HepG2 (cell line): ENCODE data around the gene CLCN2. TPM values are rescaled to one million over a fixed set of nuclear protein-coding genes. Genes with fewer than 3 reads are reported as not detected.

Experiments
- CC2D1A ChIP-seq: sonication (generic); formaldehyde crosslinking; IDR thresholded peaks from 2 replicates; pipeline ENCODE4 v1.8.1; 2023; ENCODE audit warnings: mild to moderate bottlenecking, missing genetic modification reagents
- DNMT3B ChIP-seq: conservative IDR thresholded peaks from 2 replicates; pipeline ENCODE4 v1.6.1; 2016; ENCODE audit warnings: missing biosample characterization, control low read depth
- EP300 ChIP-seq, 3 experiments: sonication (generic) in 1 of 3; formaldehyde crosslinking in 1 of 3; IDR thresholded peaks; 2 replicates each; pipeline versions ENCODE4 v1.5.1 to v1.6.1; 2011 to 2020; ENCODE audit warnings: low read depth in 2 of 3, low read length in 2 of 3, borderline replicate concordance in 1 of 3, improper control_type of control experiment in 1 of 3, mild to moderate bottlenecking in 1 of 3, missing genetic modification reagents in 1 of 3, moderate library complexity in 1 of 3
- FOXM1 ChIP-seq: sonication (generic); formaldehyde crosslinking; IDR thresholded peaks from 2 replicates; pipeline ENCODE4 v1.5.0; 2020; ENCODE audit warnings: missing genetic modification reagents
- HCFC1 ChIP-seq: fragments of 150-350 bp; IDR thresholded peaks from 2 replicates; pipeline ENCODE4 v1.6.1; 2014; ENCODE audit warnings: low read depth, low read length
- IKZF5 ChIP-seq: IDR thresholded peaks from 2 replicates; pipeline ENCODE4 v1.6.1; 2018; ENCODE audit warnings: missing genetic modification reagents, mild to moderate bottlenecking, missing compliant biosample characterization
- ISX ChIP-seq: sonication (generic); formaldehyde crosslinking; conservative IDR thresholded peaks from 2 replicates; pipeline ENCODE4 v1.5.0; 2020; ENCODE audit warnings: missing genetic modification reagents
- MZF1 ChIP-seq: sonication (generic); formaldehyde crosslinking; IDR thresholded peaks from 2 replicates; pipeline ENCODE4 v1.8.1; 2023; ENCODE audit warnings: mild to moderate bottlenecking, missing genetic modification reagents, borderline replicate concordance
- NCOR1 ChIP-seq: fragments of 200-600 bp; sonication (generic); IDR thresholded peaks from 2 replicates; pipeline ENCODE4 v1.7.0; 2017; ENCODE audit warnings: antibody characterized with exemption, low read length, borderline replicate concordance
- NR2F6 ChIP-seq, 2 experiments: IDR thresholded peaks; 2 replicates each; pipeline ENCODE4 v1.6.1; 2016; ENCODE audit warnings: antibody characterized with exemption in 1 of 2, mild to moderate bottlenecking in 1 of 2
- SALL1 ChIP-seq: sonication (generic); formaldehyde crosslinking; IDR thresholded peaks from 2 replicates; pipeline ENCODE4 v1.8.0; 2022; ENCODE audit warnings: mild to moderate bottlenecking, missing genetic modification reagents
- SUZ12 ChIP-seq: fragments of 150-350 bp; IDR thresholded peaks from 2 replicates; pipeline ENCODE4 v1.6.1; 2014; ENCODE audit warnings: low read depth, low read length
- TP53 ChIP-seq: sonication (generic); formaldehyde crosslinking; conservative IDR thresholded peaks from 2 replicates; pipeline ENCODE4 v1.4.0; 2020; ENCODE audit warnings: missing genetic modification reagents
- ZNF451 ChIP-seq: sonication (generic); formaldehyde crosslinking; IDR thresholded peaks from 2 replicates; pipeline ENCODE4 v1.5.0; 2020; ENCODE audit warnings: mild to moderate bottlenecking, missing genetic modification reagents
- ZNF646 ChIP-seq: sonication (generic); formaldehyde crosslinking; IDR thresholded peaks from 2 replicates; pipeline ENCODE4 v1.9.0; 2021; ENCODE audit warnings: mild to moderate bottlenecking, missing genetic modification reagents
- polyA plus RNA-seq, 8 experiments: library from polyadenylated mRNA; depleted of rRNA in 3 of 8; stranded (reverse) in 7 of 8; unstranded in 1 of 8; fragments of >200 nt; fragmentation: Illumina TruSeq in 4 of 8; extraction: Trizol in 4 of 8; gene quantifications; 2 replicates each; pipeline versions ENCODE4 v1.2.1 to v1.2.3, GENCODE V29; 2011 to 2016; ENCODE audit warnings: low read depth in 4 of 8, missing spikeins in 1 of 8, mixed read lengths in 1 of 8; ENCODE audit not compliant: insufficient read depth in 1 of 8
- total RNA-seq, 5 experiments: library from RNA; depleted of rRNA; stranded (reverse); fragments of >200 nt; fragmentation: Illumina TruSeq; extraction: Trizol; gene quantifications; 2 replicates each; pipeline ENCODE4 v1.2.3, GENCODE V29; 2016; ENCODE audit warnings: low read depth in 1 of 5
- TF ChIP-seq, protein P1 (sequence below): sonication (generic); formaldehyde crosslinking; IDR thresholded peaks from 2 replicates; pipeline ENCODE4 v1.4.0; 2020; ENCODE audit warnings: missing genetic modification reagents
- TF ChIP-seq, protein P2 (sequence below): IDR thresholded peaks from 2 replicates; pipeline ENCODE4 v1.6.1; 2016
- TF ChIP-seq, protein P3 (sequence below): sonication (generic); formaldehyde crosslinking; IDR thresholded peaks from 2 replicates; pipeline ENCODE4 v1.9.0; 2021; ENCODE audit warnings: missing genetic modification reagents, borderline replicate concordance

The CLCN2 gene
- total and polyA plus RNA-seq, 2 of the 13 experiments (the other 11 are each of a cell fraction or from before 2014, with no cell fraction given): 11.4 to 13.5 TPM

GRCh38 chr3:184377882-184378445 is 16.6 kb upstream of the CLCN2 start, which contains the start of gene THPO (continued):
- no peak for TF ChIP-seq TP53 (CRISPR knock-in tag)
- no peak for TF ChIP-seq DNMT3B
- peak; percentile 85 for TF ChIP-seq SALL1 (CRISPR knock-in tag)
- TF ChIP-seq HCFC1: 0 out of 2 replicates have a peak, but pooled peaks have one; percentile 18
- peak; percentile 74 for TF ChIP-seq IKZF5 (CRISPR knock-in tag)
- TF ChIP-seq FOXM1: no peak
- TF ChIP-seq SUZ12: no peak
- TF ChIP-seq, protein P1, sequence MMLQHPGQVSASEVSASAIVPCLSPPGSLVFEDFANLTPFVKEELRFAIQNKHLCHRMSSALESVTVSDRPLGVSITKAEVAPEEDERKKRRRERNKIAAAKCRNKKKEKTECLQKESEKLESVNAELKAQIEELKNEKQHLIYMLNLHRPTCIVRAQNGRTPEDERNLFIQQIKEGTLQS: no peak
- peak; percentile 45; the same call in 1 of the 2 replicates for TF ChIP-seq NCOR1
- peak; percentile 61 for TF ChIP-seq NR2F6 (IDR thresholded peaks at IDR 0.05)
- TF ChIP-seq NR2F6 (CRISPR knock-in tag; IDR thresholded peaks at IDR 0.05): peak; percentile 58
- TF ChIP-seq, protein P2, sequence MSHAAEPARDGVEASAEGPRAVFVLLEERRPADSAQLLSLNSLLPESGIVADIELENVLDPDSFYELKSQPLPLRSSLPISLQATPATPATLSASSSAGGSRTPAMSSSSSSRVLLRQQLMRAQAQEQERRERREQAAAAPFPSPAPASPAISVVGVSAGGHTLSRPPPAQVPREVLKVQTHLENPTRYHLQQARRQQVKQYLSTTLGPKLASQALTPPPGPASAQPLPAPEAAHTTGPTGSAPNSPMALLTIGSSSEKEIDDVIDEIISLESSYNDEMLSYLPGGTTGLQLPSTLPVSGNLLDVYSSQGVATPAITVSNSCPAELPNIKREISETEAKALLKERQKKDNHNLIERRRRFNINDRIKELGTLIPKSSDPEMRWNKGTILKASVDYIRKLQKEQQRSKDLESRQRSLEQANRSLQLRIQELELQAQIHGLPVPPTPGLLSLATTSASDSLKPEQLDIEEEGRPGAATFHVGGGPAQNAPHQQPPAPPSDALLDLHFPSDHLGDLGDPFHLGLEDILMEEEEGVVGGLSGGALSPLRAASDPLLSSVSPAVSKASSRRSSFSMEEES (CRISPR knock-in tag): peak; percentile 62; the same call in 1 of the 2 replicates
- TF ChIP-seq EP300 (IDR thresholded peaks at IDR 0.05; ENCODE audit: low read depth in 2 of 2, low read length in 2 of 2): no peak
- TF ChIP-seq EP300 (CRISPR knock-in tag; IDR thresholded peaks at IDR 0.05; ENCODE audit: borderline replicate concordance): no peak
- no peak for TF ChIP-seq MZF1 (CRISPR knock-in tag)
- TF ChIP-seq ZNF646: no peak
- TF ChIP-seq CC2D1A: no peak
- TF ChIP-seq ISX: no peak
- TF ChIP-seq, protein P3, sequence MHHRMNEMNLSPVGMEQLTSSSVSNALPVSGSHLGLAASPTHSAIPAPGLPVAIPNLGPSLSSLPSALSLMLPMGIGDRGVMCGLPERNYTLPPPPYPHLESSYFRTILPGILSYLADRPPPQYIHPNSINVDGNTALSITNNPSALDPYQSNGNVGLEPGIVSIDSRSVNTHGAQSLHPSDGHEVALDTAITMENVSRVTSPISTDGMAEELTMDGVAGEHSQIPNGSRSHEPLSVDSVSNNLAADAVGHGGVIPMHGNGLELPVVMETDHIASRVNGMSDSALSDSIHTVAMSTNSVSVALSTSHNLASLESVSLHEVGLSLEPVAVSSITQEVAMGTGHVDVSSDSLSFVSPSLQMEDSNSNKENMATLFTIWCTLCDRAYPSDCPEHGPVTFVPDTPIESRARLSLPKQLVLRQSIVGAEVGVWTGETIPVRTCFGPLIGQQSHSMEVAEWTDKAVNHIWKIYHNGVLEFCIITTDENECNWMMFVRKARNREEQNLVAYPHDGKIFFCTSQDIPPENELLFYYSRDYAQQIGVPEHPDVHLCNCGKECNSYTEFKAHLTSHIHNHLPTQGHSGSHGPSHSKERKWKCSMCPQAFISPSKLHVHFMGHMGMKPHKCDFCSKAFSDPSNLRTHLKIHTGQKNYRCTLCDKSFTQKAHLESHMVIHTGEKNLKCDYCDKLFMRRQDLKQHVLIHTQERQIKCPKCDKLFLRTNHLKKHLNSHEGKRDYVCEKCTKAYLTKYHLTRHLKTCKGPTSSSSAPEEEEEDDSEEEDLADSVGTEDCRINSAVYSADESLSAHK (CRISPR knock-in tag): no peak
- TF ChIP-seq ZNF451 (CRISPR knock-in tag): no peak; the same call in 1 of the 2 replicates
